ENCODE measurements around the gene HNRNPR. TPM values are rescaled to one million over a fixed set of nuclear protein-coding genes. Genes with fewer than 3 reads are reported as not detected.

HNRNPR gene
- polyA plus RNA-seq, 1 of the 3 experiments (the other 2 are of a cell fraction): 111 TPM

DNA sequence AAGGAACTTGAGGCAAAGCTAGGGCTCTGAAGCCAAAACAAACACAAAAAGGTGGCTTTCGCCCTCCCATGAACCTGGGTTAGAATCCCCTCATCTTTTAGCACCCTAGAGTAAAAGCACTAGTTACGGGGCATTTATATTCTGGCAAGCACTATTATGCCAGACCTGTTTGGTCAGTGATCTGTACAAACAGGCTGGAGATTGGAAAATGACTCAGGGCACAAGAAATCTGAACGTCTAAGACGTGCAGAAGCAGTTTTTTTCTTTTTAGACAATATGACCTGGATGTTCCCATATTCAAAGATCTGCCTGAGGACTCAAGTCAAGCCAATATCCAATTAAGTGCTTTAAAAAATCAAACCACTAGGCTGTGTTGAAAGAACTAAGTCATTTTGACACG lies 22.5 kb upstream of the HNRNPR start (continued):
- no peak for TF ChIP-seq TEAD4 (IDR thresholded peaks at IDR 0.05; ENCODE audit: borderline replicate concordance, insufficient read depth)

DNA sequence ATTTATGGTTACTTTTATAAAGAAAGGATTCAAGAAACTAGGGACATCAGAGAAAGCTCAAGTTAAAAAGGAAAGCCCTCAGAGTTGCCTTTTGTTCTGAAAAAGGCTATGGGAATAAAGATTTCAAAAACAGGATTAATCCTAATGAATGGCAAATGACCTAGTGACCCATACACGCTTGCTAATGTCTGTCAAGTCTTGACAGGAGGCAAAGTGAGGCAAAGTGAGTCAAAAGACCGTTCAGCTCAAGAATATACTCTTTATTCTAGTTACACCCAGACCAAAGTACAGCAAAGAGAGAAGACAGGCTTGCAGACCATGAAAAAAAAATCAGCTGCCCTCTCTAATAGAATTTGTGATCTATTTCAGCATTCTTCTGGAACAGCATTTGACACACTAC lies 22.1 kb upstream of the HNRNPR start:
- Histone ChIP-seq H3K9me2 (no peaks in the 10 kb centered on the region), H2AFZ (ENCODE audit: low read depth) (no peak overlapping the region), H3K27me3 (ENCODE audit: insufficient read depth) (no peaks in the 10 kb centered on the region), H4K20me1 (ENCODE audit: insufficient read depth) (no peaks in the 10 kb centered on the region), H3K4me1 (ENCODE audit: control insufficient read depth in 1 of 2, insufficient read depth in 2 of 2, low read depth in 1 of 2, low read length in 1 of 2) (peaks cover 12 to 21% of the 10 kb centered on the region in 2 experiments), H3K36me3 (replicated peaks in 1 of 2; ENCODE audit: control insufficient read depth in 1 of 2, insufficient read depth in 2 of 2, low read length in 1 of 2) (peaks cover 39 to 52% of the 10 kb centered on the region in 2 experiments), H3K79me2 (ENCODE audit: insufficient read depth) (peaks cover 57% of the 10 kb centered on the region), H3K27ac (ENCODE audit: low read depth in 2 of 2, low read length in 1 of 2) (no peak overlapping the region; a peak in 1 of 4 replicates), H3K4me3 (ENCODE audit: low read depth in 2 of 2, low read length in 1 of 2) (no peak overlapping the region; a peak in 2 of 4 replicates), H3K9me3 (peaks cover 35% of the 10 kb centered on the region), H3F3A (replicated peaks; ENCODE audit: insufficient read depth) (peaks cover 10% of the 10 kb centered on the region), H3K9ac (no peak overlapping the region), H3K4me2 (peak overlapping the region; percentile 98; the same call in 1 of the 2 replicates)
- TF ChIP-seq, protein P1, sequence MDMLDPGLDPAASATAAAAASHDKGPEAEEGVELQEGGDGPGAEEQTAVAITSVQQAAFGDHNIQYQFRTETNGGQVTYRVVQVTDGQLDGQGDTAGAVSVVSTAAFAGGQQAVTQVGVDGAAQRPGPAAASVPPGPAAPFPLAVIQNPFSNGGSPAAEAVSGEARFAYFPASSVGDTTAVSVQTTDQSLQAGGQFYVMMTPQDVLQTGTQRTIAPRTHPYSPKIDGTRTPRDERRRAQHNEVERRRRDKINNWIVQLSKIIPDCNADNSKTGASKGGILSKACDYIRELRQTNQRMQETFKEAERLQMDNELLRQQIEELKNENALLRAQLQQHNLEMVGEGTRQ (IDR thresholded peaks at IDR 0.05; ENCODE audit: borderline replicate concordance, low read depth, low read length): no peak
- TF ChIP-seq MXI1 (IDR thresholded peaks at IDR 0.05; ENCODE audit: low read depth, low read length) (no peak), YY1 (IDR thresholded peaks at IDR 0.05; ENCODE audit: low read depth) (no peak)
- CTCF ChIA-PET: interaction anchor here (1.2 to 1.3 kb wide), 2 partner anchors 38 to 131 kb away, joined by 3 to 6 read pairs; no protein-coding TSS in a partner anchor
- WGBS (ENCODE audit: low lambda C conversion rate): 83% methylated on average over 2 of the region's 2 CpGs
- POLR2A ChIA-PET: no interaction called here
- DNase-seq: no peak

DNA sequence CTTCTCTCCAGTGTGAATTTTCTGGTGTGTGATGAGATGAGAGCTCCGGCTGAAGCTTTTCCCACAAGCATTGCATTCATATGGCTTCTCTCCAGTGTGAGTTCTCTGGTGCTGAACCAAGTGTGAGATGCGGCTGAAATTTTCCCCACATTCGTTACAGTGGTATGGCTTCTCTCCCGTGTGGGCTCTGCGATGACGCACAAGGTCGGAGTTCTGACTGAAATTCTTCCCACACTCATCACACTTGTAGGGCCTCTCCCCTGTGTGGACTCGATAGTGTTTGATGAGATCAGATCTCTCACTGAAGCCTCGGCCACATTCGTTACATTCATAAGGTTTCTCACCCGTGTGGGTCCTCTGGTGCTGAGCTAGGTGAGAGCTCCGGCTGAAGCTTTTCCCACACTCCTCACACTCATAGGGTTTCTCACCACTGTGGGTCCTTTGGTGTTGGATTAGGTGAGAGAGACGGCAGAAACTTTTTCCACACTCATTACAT lies 18.2 kb upstream of the HNRNPR start:
- H3K4me2 ChIP-seq: no peak overlapping the region
- ChIA-PET POLR2A (interaction anchor here (1.3 kb wide), 1 partner anchor 17 kb away, joined by 7 read pairs; the partner anchor contains the start of gene HNRNPR), CTCF (interaction anchor here (1.1 kb wide), 1 partner anchor 41 kb away, joined by 4 read pairs; no protein-coding TSS in a partner anchor)
- H3K9ac ChIP-seq: no peak overlapping the region
- no peak overlapping the region for H2AFZ ChIP-seq (ENCODE audit: low read depth)
- peaks cover 35% of the 10 kb centered on the region for H3K79me2 ChIP-seq (ENCODE audit: insufficient read depth)
- H4K20me1 ChIP-seq (ENCODE audit: insufficient read depth): no peaks in the 10 kb centered on the region
- H3F3A ChIP-seq (replicated peaks; ENCODE audit: insufficient read depth): no peaks in the 10 kb centered on the region
- H3K27me3 ChIP-seq (ENCODE audit: insufficient read depth): no peaks in the 10 kb centered on the region
- peak overlapping the region in 1 of 2 experiments; percentile 26; a peak in 1 of 4 replicates for H3K4me3 ChIP-seq (ENCODE audit: low read depth in 2 of 2, low read length in 1 of 2)
- TF ChIP-seq SIN3A (IDR thresholded peaks at IDR 0.05; ENCODE audit: borderline replicate concordance, low read depth, low read length): no peak
- TF ChIP-seq, protein P2, sequence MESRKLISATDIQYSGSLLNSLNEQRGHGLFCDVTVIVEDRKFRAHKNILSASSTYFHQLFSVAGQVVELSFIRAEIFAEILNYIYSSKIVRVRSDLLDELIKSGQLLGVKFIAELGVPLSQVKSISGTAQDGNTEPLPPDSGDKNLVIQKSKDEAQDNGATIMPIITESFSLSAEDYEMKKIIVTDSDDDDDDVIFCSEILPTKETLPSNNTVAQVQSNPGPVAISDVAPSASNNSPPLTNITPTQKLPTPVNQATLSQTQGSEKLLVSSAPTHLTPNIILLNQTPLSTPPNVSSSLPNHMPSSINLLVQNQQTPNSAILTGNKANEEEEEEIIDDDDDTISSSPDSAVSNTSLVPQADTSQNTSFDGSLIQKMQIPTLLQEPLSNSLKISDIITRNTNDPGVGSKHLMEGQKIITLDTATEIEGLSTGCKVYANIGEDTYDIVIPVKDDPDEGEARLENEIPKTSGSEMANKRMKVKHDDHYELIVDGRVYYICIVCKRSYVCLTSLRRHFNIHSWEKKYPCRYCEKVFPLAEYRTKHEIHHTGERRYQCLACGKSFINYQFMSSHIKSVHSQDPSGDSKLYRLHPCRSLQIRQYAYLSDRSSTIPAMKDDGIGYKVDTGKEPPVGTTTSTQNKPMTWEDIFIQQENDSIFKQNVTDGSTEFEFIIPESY (IDR thresholded peaks at IDR 0.05; ENCODE audit: borderline replicate concordance, low read depth): no peak
- TF ChIP-seq MEF2A (IDR thresholded peaks at IDR 0.05; ENCODE audit: borderline replicate concordance, low read depth): no peak
- no peak for TF ChIP-seq EP300 (IDR thresholded peaks at IDR 0.05; ENCODE audit: borderline replicate concordance in 1 of 2, low read depth in 1 of 2, low read length in 1 of 2)
- TF ChIP-seq SMC3 (IDR thresholded peaks at IDR 0.05; ENCODE audit: low read depth, low read length): no peak
- TF ChIP-seq POLR2AphosphoS5 (IDR thresholded peaks at IDR 0.05; ENCODE audit: low read depth, low read length): no peak
- no peak for TF ChIP-seq TEAD4 (IDR thresholded peaks at IDR 0.05; ENCODE audit: borderline replicate concordance, insufficient read depth)
- no peak for TF ChIP-seq TCF12 (IDR thresholded peaks at IDR 0.05)
- TF ChIP-seq EZH2phosphoT487 (IDR thresholded peaks at IDR 0.05; ENCODE audit: borderline replicate concordance, low read depth): no peak
- TF ChIP-seq, protein P1 (IDR thresholded peaks at IDR 0.05; ENCODE audit: borderline replicate concordance, low read depth, low read length): no peak
- no peak for TF ChIP-seq FOXJ3 (CRISPR knock-in tag; IDR thresholded peaks at IDR 0.05)
- no peak for TF ChIP-seq TAF1 (IDR thresholded peaks at IDR 0.05; ENCODE audit: borderline replicate concordance, low read depth, low read length)
- TF ChIP-seq, protein P3, sequence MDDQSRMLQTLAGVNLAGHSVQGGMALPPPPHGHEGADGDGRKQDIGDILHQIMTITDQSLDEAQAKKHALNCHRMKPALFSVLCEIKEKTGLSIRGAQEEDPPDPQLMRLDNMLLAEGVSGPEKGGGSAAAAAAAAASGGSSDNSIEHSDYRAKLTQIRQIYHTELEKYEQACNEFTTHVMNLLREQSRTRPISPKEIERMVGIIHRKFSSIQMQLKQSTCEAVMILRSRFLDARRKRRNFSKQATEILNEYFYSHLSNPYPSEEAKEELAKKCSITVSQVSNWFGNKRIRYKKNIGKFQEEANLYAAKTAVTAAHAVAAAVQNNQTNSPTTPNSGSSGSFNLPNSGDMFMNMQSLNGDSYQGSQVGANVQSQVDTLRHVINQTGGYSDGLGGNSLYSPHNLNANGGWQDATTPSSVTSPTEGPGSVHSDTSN (IDR thresholded peaks at IDR 0.05): no peak
- TF ChIP-seq, protein P4, sequence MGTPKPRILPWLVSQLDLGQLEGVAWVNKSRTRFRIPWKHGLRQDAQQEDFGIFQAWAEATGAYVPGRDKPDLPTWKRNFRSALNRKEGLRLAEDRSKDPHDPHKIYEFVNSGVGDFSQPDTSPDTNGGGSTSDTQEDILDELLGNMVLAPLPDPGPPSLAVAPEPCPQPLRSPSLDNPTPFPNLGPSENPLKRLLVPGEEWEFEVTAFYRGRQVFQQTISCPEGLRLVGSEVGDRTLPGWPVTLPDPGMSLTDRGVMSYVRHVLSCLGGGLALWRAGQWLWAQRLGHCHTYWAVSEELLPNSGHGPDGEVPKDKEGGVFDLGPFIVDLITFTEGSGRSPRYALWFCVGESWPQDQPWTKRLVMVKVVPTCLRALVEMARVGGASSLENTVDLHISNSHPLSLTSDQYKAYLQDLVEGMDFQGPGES (IDR thresholded peaks at IDR 0.05; ENCODE audit: low read depth, low read length): no peak
- no peak for TF ChIP-seq GABPA (IDR thresholded peaks at IDR 0.05; ENCODE audit: low read depth)
- no peak for TF ChIP-seq RCOR1 (IDR thresholded peaks at IDR 0.05; ENCODE audit: low read length)
- peaks cover 0 to 9% of the 10 kb centered on the region in 2 experiments; a peak in 2 of 4 replicates for H3K4me1 ChIP-seq (ENCODE audit: control insufficient read depth in 1 of 2, insufficient read depth in 2 of 2, low read depth in 1 of 2, low read length in 1 of 2)
- peaks cover 35% of the 10 kb centered on the region for H3K9me3 ChIP-seq
- H3K36me3 ChIP-seq (replicated peaks in 1 of 2; ENCODE audit: control insufficient read depth in 1 of 2, insufficient read depth in 2 of 2, low read length in 1 of 2): peaks cover 54 to 84% of the 10 kb centered on the region in 2 experiments
- H3K9me2 ChIP-seq: no peaks in the 10 kb centered on the region
- no peak for DNase-seq
- 98% methylated on average over 13 of the region's 13 CpGs for WGBS (ENCODE audit: low lambda C conversion rate)
- H3K27ac ChIP-seq (ENCODE audit: low read depth in 2 of 2, low read length in 1 of 2): no peak overlapping the region
